ENCODE results near the gene AGBL2. TPM values are rescaled to one million over a fixed set of nuclear protein-coding genes. Genes with fewer than 3 reads are reported as not detected.

The AGBL2 gene
- total RNA-seq, 2 experiments from 2014 or later, result 2.0 to 8.4 TPM

- POLR2A ChIA-PET, result interaction anchor here (0.7 kb wide), 1 partner anchor 17 kb away, joined by 6 read pairs; no protein-coding TSS in a partner anchor
Observed at GRCh38 chr11:47691979-47692378, 23.2 kb downstream of the AGBL2 start.

GRCh38 chr11:47689480-47689879 lies 25.7 kb downstream of the AGBL2 start:
- Histone ChIP-seq H3K4me2 (ENCODE audit: low read length) (no peak overlapping the region), H3K9me2 (ENCODE audit: insufficient read depth, low read length) (no peaks in the 10 kb centered on the region), H3K79me2 (ENCODE audit: insufficient read depth, low read depth, low read length) (no peaks in the 10 kb centered on the region), H3K4me3 (ENCODE audit: low read depth, low read length, poor library complexity, severe bottlenecking) (no peak overlapping the region), H3K27ac (ENCODE audit: low read depth, low read length, poor library complexity, severe bottlenecking) (no peak overlapping the region), H3K4me1 (ENCODE audit: insufficient read depth, low read length, poor library complexity, severe bottlenecking) (no peaks in the 10 kb centered on the region), H4K20me1 (ENCODE audit: insufficient read depth, low read length) (no peaks in the 10 kb centered on the region), H3K36me3 (ENCODE audit: insufficient read depth, low read length) (no peaks in the 10 kb centered on the region), H3K9me3 (ENCODE audit: low read length) (no peaks in the 10 kb centered on the region), H2AFZ (ENCODE audit: low read length) (no peak overlapping the region)
- ChIA-PET CTCF (ENCODE audit: unreplicated experiment) (no interaction called here), POLR2A (interaction anchor here (1.2 to 1.4 kb wide), 2 partner anchors 14 to 46 kb away, joined by 3 to 5 read pairs; no protein-coding TSS in a partner anchor)
- no peak for DNase-seq (ENCODE audit: low spot score)
- TF ChIP-seq EZH2phosphoT487 (IDR thresholded peaks at IDR 0.05; ENCODE audit: borderline replicate concordance, low read depth, low read length) (no peak), CTCF (conservative IDR thresholded peaks at IDR 0.05; ENCODE audit: low read length) (no peak)
- intact Hi-C loops (cut with micrococcal nuclease; ENCODE audit: unreplicated experiment), result no loop called here
- BruUV-seq (replicated peaks), result no TSS peak

More at GRCh38 chr11:47691979-47692378, 23.2 kb downstream of the AGBL2 start:
- Histone ChIP-seq H3K36me3 (ENCODE audit: insufficient read depth, low read length) (no peaks in the 10 kb centered on the region), H3K79me2 (ENCODE audit: insufficient read depth, low read depth, low read length) (no peaks in the 10 kb centered on the region), H4K20me1 (ENCODE audit: insufficient read depth, low read length) (no peaks in the 10 kb centered on the region), H3K4me2 (ENCODE audit: low read length) (no peak overlapping the region), H2AFZ (ENCODE audit: low read length) (no peak overlapping the region), H3K4me1 (ENCODE audit: insufficient read depth, low read length, poor library complexity, severe bottlenecking) (no peaks in the 10 kb centered on the region), H3K27ac (ENCODE audit: low read depth, low read length, poor library complexity, severe bottlenecking) (no peak overlapping the region), H3K9me2 (ENCODE audit: insufficient read depth, low read length) (no peaks in the 10 kb centered on the region), H3K9me3 (ENCODE audit: low read length) (no peaks in the 10 kb centered on the region), H3K4me3 (ENCODE audit: low read depth, low read length, poor library complexity, severe bottlenecking) (no peak overlapping the region)
- BruUV-seq (replicated peaks), result no TSS peak
- intact Hi-C loops (cut with micrococcal nuclease; ENCODE audit: unreplicated experiment), result no loop called here
- TF ChIP-seq EZH2phosphoT487 (IDR thresholded peaks at IDR 0.05; ENCODE audit: borderline replicate concordance, low read depth, low read length) (no peak), CTCF (conservative IDR thresholded peaks at IDR 0.05; ENCODE audit: low read length) (no peak)
- no peak for DNase-seq (ENCODE audit: low spot score)
- CTCF ChIA-PET (ENCODE audit: unreplicated experiment), result no interaction called here

- POLR2A ChIA-PET, result interaction anchor here (1.2 kb wide), 1 partner anchor 14 kb away, joined by 5 read pairs; no protein-coding TSS in a partner anchor
- H3K27ac ChIP-seq (ENCODE audit: low read depth, low read length, poor library complexity, severe bottlenecking), result no peak overlapping the region
Observed at GRCh38 chr11:47688991-47689390, 26.2 kb downstream of the AGBL2 start.

More at GRCh38 chr11:47688991-47689390, 26.2 kb downstream of the AGBL2 start:
- H3K9me2 ChIP-seq (ENCODE audit: insufficient read depth, low read length), result no peaks in the 10 kb centered on the region
- intact Hi-C loops (cut with micrococcal nuclease; ENCODE audit: unreplicated experiment), result no loop called here
- no peaks in the 10 kb centered on the region for H3K9me3 ChIP-seq (ENCODE audit: low read length)
- H3K4me2 ChIP-seq (ENCODE audit: low read length), result no peak overlapping the region
- no peak for DNase-seq (ENCODE audit: low spot score)
- TF ChIP-seq CTCF (conservative IDR thresholded peaks at IDR 0.05; ENCODE audit: low read length) (no peak), EZH2phosphoT487 (IDR thresholded peaks at IDR 0.05; ENCODE audit: borderline replicate concordance, low read depth, low read length) (no peak)
- BruUV-seq (replicated peaks), result no TSS peak
- no peak overlapping the region for H2AFZ ChIP-seq (ENCODE audit: low read length)
- CTCF ChIA-PET (ENCODE audit: unreplicated experiment), result no interaction called here
- no peaks in the 10 kb centered on the region for H4K20me1 ChIP-seq (ENCODE audit: insufficient read depth, low read length)
- H3K4me1 ChIP-seq (ENCODE audit: insufficient read depth, low read length, poor library complexity, severe bottlenecking), result no peaks in the 10 kb centered on the region
- no peaks in the 10 kb centered on the region for H3K79me2 ChIP-seq (ENCODE audit: insufficient read depth, low read depth, low read length)
- no peak overlapping the region for H3K4me3 ChIP-seq (ENCODE audit: low read depth, low read length, poor library complexity, severe bottlenecking)
- H3K36me3 ChIP-seq (ENCODE audit: insufficient read depth, low read length), result no peaks in the 10 kb centered on the region
